Activated T-cell treated with anti-CD3 and anti-CD28 coated beads, Interleukin-2, amount 50 U/mL, for 24 hours (primary cell): ENCODE data around the gene DIAPH3.

Experiments
- DNase-seq: peaks from one replicate; pipeline ENCODE4 v3.0.0-alpha.2; 2020
- H3K27ac Mint-ChIP-seq: 2 replicates; pipeline ENCODE4 v1.8.0; 2020; ENCODE audit warnings: mild to moderate bottlenecking, mixed read lengths
- H3K27me3 Mint-ChIP-seq: 2 replicates; pipeline ENCODE4 v1.8.0; 2020; ENCODE audit warnings: mixed read lengths
- H3K36me3 Mint-ChIP-seq: 2 replicates; pipeline ENCODE4 v1.8.0; 2020; ENCODE audit warnings: low read depth, mixed read lengths
- H3K4me1 Mint-ChIP-seq: 2 replicates; pipeline ENCODE4 v1.8.0; 2020; ENCODE audit warnings: low read depth, mixed read lengths
- H3K4me3 Mint-ChIP-seq: 2 replicates; pipeline ENCODE4 v1.8.0; 2020; ENCODE audit warnings: mild to moderate bottlenecking, moderate library complexity, mixed read lengths
- H3K9me3 Mint-ChIP-seq: 2 replicates; pipeline ENCODE4 v1.8.0; 2020; ENCODE audit warnings: mixed read lengths

The DIAPH3 gene

GRCh38 chr13:60167121-60167520 lies 3.4 kb upstream of the DIAPH3 start:
- Mint-ChIP-seq H3K9me3 (no peaks in the 10 kb centered on the region), H3K4me3 (no peak overlapping the region), H3K4me1 (peaks cover 23% of the 10 kb centered on the region), H3K36me3 (peaks cover 17% of the 10 kb centered on the region), H3K27me3 (no peaks in the 10 kb centered on the region), H3K27ac (no peak overlapping the region)
- DNase-seq: no peak

DNA sequence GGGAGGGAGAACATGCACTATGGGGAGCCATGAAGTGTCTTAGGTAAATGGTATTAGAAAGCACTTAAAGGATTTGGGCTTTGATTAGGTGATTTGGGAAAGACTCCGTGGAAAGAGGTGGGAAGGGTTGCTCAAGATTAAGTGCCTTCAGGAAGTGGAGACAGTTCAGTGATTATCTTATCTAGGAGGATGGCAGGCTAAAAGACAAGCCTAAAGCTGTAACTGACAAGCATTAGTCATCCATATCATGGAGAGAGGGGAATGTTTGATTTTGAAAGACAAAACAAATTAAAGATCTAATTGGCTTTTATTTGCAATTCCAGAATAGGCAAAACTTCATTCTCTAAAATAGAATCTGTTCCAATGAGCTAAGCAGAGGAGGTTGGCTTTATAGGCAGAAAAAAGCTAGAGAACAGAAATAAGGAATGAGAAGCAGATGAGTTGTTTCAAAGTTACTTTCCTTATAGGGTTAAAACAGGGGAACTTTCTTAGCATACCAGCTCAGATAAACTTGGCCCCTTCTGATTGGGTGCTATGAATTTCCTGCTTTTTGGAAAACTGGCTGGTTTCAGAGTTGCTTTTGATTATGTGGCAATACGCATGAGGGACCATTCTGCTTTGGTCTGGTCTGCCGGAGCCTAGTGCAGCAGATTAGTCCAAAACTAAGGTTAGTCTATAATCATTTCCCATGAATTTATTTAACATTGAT lies 1.8 kb upstream of the DIAPH3 start:
- peaks cover under 1% of the 10 kb centered on the region for H3K27me3 Mint-ChIP-seq
- no peak for DNase-seq
- peak overlapping the region; percentile 94 for H3K4me3 Mint-ChIP-seq
- no peaks in the 10 kb centered on the region for H3K9me3 Mint-ChIP-seq
- H3K4me1 Mint-ChIP-seq: peaks cover 35% of the 10 kb centered on the region
- H3K36me3 Mint-ChIP-seq: peaks cover 27% of the 10 kb centered on the region
- peak overlapping the region; percentile 96 for H3K27ac Mint-ChIP-seq

DNA sequence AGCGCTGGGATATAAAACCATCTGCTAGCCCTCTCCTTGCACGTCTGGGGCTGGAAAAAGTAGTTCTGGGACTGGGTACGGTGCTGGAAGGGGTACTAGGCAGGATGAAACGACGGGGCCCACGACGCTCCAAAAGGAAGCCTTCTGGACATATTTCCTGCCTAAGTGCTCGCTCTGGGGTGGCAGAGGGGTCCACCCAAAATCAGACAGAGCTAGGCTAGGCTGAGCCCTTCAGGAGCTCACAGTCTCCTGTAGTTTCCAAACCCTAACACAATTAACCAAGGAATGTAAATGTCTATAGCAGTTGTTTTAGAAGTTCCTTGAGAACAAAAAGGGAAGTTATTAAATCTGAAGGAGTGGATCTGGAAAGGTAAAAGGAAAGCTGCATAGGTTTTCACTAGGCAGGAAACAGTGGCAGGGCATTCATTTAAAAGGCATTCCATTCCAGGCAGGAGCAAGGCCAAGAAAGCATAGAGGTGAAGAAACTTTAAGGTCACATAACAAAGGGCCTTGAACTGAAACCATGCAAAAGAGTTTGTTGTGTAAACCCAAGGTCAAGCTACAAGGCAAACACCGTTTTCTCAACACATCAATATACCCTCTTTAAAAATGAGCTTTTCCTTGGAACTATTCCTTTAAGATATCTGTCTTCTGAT lies 634 bp upstream of the DIAPH3 start:
- Mint-ChIP-seq H3K27me3 (peaks cover 4% of the 10 kb centered on the region), H3K4me1 (peaks cover 35% of the 10 kb centered on the region), H3K9me3 (no peaks in the 10 kb centered on the region), H3K27ac (peak overlapping the region; percentile 96), H3K4me3 (peak overlapping the region; percentile 94), H3K36me3 (peaks cover 32% of the 10 kb centered on the region)
- DNase-seq: no peak

DNA sequence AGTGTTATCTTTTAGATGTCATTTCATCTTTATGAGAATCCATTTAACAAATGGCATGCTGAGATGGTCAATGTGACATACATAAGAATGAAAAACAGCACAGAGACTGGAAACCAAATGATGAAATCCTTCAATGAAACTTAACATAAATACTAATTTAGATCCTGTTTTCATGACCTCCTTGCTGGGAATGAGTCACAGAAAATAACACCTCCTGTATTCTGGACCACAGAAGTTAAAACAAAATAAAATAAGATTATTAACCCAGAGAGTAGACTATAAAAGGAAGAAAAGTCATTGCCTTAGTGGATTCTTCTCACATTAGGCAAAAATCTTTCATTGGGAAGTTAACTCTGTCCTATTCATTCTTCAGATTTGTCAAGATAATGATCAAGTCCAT lies 1.6 kb downstream of the DIAPH3 start:
- Mint-ChIP-seq H3K36me3 (peaks cover 44% of the 10 kb centered on the region), H3K27ac (peak overlapping the region; percentile 85), H3K9me3 (peaks cover 2% of the 10 kb centered on the region), H3K4me1 (peaks cover 38% of the 10 kb centered on the region), H3K27me3 (peaks cover 4% of the 10 kb centered on the region), H3K4me3 (peak overlapping the region; percentile 94)
- DNase-seq: no peak

- H3K27ac Mint-ChIP-seq: no peak overlapping the region
- H3K27me3 Mint-ChIP-seq: peaks cover 4% of the 10 kb centered on the region
- no peak overlapping the region for H3K4me3 Mint-ChIP-seq
- H3K9me3 Mint-ChIP-seq: peaks cover 2% of the 10 kb centered on the region
- H3K4me1 Mint-ChIP-seq: peaks cover 22% of the 10 kb centered on the region
- peaks cover 38% of the 10 kb centered on the region for H3K36me3 Mint-ChIP-seq
- no peak for DNase-seq
Measured at GRCh38 chr13:60158321-60158801, 5.4 kb downstream of the DIAPH3 start.

GRCh38 chr13:60155978-60156377 lies 7.8 kb downstream of the DIAPH3 start:
- H3K4me1 Mint-ChIP-seq: peaks cover 6% of the 10 kb centered on the region
- no peak overlapping the region for H3K4me3 Mint-ChIP-seq
- peaks cover 29% of the 10 kb centered on the region for H3K36me3 Mint-ChIP-seq
- DNase-seq: no peak
- H3K9me3 Mint-ChIP-seq: peaks cover 2% of the 10 kb centered on the region
- no peak overlapping the region for H3K27ac Mint-ChIP-seq
- H3K27me3 Mint-ChIP-seq: peaks cover 4% of the 10 kb centered on the region

DNA sequence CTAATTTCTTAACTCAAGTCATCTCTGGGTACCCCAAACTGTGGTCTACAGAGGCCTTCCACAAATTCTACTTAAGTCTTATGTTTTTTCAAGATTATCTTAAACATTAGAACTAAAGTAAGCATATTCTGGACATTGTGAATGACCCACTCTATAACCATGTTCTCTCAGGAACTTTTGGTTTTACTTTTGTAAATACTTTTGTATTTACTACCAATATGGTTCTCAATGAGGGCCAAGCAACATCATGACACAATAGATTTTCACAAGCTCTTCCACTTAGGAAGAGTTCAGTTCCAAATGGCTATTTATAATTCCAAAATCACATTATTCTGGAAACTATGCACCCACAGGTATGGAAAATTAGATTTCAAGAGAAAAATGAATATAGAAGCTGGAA lies 10.8 kb downstream of the DIAPH3 start:
- peaks cover 2% of the 10 kb centered on the region for H3K9me3 Mint-ChIP-seq
- no peak for DNase-seq
- no peak overlapping the region for H3K27ac Mint-ChIP-seq
- H3K36me3 Mint-ChIP-seq: peaks cover 15% of the 10 kb centered on the region
- no peaks in the 10 kb centered on the region for H3K27me3 Mint-ChIP-seq
- no peak overlapping the region for H3K4me3 Mint-ChIP-seq
- peaks cover 5% of the 10 kb centered on the region for H3K4me1 Mint-ChIP-seq

DNA sequence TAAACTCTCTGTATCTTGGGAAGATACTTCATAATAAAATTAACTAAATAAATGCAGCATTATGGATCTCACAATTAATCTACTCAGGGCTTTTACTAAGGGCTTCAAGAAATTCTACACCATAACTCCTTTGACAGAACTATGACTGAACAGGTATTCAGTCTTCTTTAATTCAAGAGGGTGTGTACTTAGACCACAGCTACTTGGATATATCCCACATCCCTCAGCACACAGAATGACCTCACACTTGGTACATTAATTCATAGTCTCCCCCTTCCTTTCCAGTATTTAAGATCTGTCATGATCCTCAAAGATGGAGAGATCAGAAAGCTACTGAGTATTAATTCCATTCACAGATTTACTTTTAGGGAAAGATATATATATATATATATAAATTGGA lies 11.6 kb downstream of the DIAPH3 start:
- Mint-ChIP-seq H3K4me1 (peaks cover 2% of the 10 kb centered on the region), H3K27me3 (no peaks in the 10 kb centered on the region), H3K27ac (no peak overlapping the region), H3K36me3 (peaks cover 7% of the 10 kb centered on the region), H3K9me3 (no peaks in the 10 kb centered on the region), H3K4me3 (no peak overlapping the region)
- no peak for DNase-seq

GRCh38 chr13:60150538-60150937 lies 13.2 kb downstream of the DIAPH3 start:
- no peak overlapping the region for H3K4me3 Mint-ChIP-seq
- DNase-seq: no peak
- peaks cover 2% of the 10 kb centered on the region for H3K4me1 Mint-ChIP-seq
- no peak overlapping the region for H3K27ac Mint-ChIP-seq
- no peaks in the 10 kb centered on the region for H3K9me3 Mint-ChIP-seq
- H3K36me3 Mint-ChIP-seq: no peaks in the 10 kb centered on the region
- H3K27me3 Mint-ChIP-seq: no peaks in the 10 kb centered on the region

GRCh38 chr13:60148918-60149317 lies 14.8 kb downstream of the DIAPH3 start:
- no peaks in the 10 kb centered on the region for H3K27me3 Mint-ChIP-seq
- H3K36me3 Mint-ChIP-seq: no peaks in the 10 kb centered on the region
- no peaks in the 10 kb centered on the region for H3K9me3 Mint-ChIP-seq
- no peak overlapping the region for H3K4me3 Mint-ChIP-seq
- no peak for DNase-seq
- peaks cover 2% of the 10 kb centered on the region for H3K4me1 Mint-ChIP-seq
- no peak overlapping the region for H3K27ac Mint-ChIP-seq

GRCh38 chr13:60147361-60147760 lies 16.4 kb downstream of the DIAPH3 start:
- H3K36me3 Mint-ChIP-seq: no peaks in the 10 kb centered on the region
- H3K27me3 Mint-ChIP-seq: no peaks in the 10 kb centered on the region
- no peak for DNase-seq
- H3K4me1 Mint-ChIP-seq: no peaks in the 10 kb centered on the region
- no peaks in the 10 kb centered on the region for H3K9me3 Mint-ChIP-seq
- H3K27ac Mint-ChIP-seq: no peak overlapping the region
- H3K4me3 Mint-ChIP-seq: no peak overlapping the region

- Mint-ChIP-seq H3K27me3 (no peaks in the 10 kb centered on the region), H3K4me3 (no peak overlapping the region), H3K9me3 (no peaks in the 10 kb centered on the region), H3K36me3 (no peaks in the 10 kb centered on the region), H3K4me1 (no peaks in the 10 kb centered on the region), H3K27ac (no peak overlapping the region)
- DNase-seq: no peak
Measured at GRCh38 chr13:60146471-60146870, 17.3 kb downstream of the DIAPH3 start.

DNA sequence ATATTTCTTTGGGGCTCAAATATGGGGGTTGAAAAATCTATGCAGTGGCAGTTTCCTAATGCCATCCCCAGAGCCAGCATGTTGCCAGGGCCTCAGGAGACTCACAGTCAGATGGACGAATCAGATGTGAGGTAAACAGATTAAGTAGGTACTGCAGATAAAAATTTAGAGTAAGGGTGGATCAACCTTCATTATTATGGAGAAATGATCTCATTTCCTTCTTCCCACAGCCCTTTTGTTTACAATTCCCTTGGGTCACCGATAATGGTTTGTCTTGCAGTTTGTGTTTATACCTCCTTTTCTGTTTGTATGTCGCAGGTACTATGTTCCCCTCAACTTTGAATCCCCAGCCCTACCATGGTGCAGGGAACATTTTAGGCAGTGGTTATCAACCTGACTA lies 20.0 kb downstream of the DIAPH3 start:
- H3K4me1 Mint-ChIP-seq: no peaks in the 10 kb centered on the region
- H3K27ac Mint-ChIP-seq: no peak overlapping the region
- H3K4me3 Mint-ChIP-seq: no peak overlapping the region
- H3K27me3 Mint-ChIP-seq: no peaks in the 10 kb centered on the region
- DNase-seq: no peak
- no peaks in the 10 kb centered on the region for H3K9me3 Mint-ChIP-seq
- no peaks in the 10 kb centered on the region for H3K36me3 Mint-ChIP-seq

DNA sequence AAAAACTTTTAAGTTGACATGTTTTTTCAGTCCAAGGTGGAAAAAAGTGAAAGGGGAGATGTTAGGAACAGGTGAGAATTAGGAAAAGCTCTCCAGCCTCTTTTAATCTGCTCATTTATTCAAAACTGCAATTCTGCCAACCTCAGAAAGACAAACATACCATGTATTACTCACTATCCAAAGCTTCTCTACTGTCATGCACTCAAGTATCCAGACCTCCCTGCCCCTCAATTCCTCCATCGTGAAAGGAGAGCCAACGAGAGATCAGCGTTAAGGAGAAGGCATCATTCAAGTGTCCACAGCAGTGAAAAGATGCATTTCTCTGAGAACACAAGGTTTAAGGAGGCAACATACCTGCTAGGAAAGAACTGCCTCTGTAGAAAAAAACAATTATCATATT lies 24.5 kb downstream of the DIAPH3 start:
- no peaks in the 10 kb centered on the region for H3K27me3 Mint-ChIP-seq
- H3K4me1 Mint-ChIP-seq: peaks cover 10% of the 10 kb centered on the region
- no peak overlapping the region for H3K27ac Mint-ChIP-seq
- H3K4me3 Mint-ChIP-seq: no peak overlapping the region
- no peak for DNase-seq
- H3K9me3 Mint-ChIP-seq: no peaks in the 10 kb centered on the region
- no peaks in the 10 kb centered on the region for H3K36me3 Mint-ChIP-seq

GRCh38 chr13:60138674-60139073 lies 25.1 kb downstream of the DIAPH3 start:
- H3K4me3 Mint-ChIP-seq: no peak overlapping the region
- no peaks in the 10 kb centered on the region for H3K36me3 Mint-ChIP-seq
- no peaks in the 10 kb centered on the region for H3K27me3 Mint-ChIP-seq
- H3K9me3 Mint-ChIP-seq: no peaks in the 10 kb centered on the region
- DNase-seq: no peak
- peaks cover 15% of the 10 kb centered on the region for H3K4me1 Mint-ChIP-seq
- H3K27ac Mint-ChIP-seq: no peak overlapping the region
